Neural cell (in vitro differentiated cells): ENCODE measurements around the gene VSIG8. TPM values are rescaled to one million over a fixed set of nuclear protein-coding genes. Genes with fewer than 3 reads are reported as not detected.

Experiments
- H2AFZ ChIP-seq: fragments of 200-600, 300-800 bp; sonication (generic), shearing (Covaris generic); 2 replicates; pipeline ENCODE4 v1.6.0; 2014; ENCODE audit warnings: low read depth, mild to moderate bottlenecking, antibody characterized with exemption, low read length, moderate library complexity
- H3F3A ChIP-seq: fragments of 200-600 bp; shearing (Covaris generic); 2 replicates; pipeline ENCODE4 v1.6.1; 2016; ENCODE audit warnings: mild to moderate bottlenecking, moderate library complexity, mixed read lengths, antibody characterized with exemption, low read length; ENCODE audit not compliant: insufficient read depth, poor library complexity, severe bottlenecking
- H3K27ac ChIP-seq: fragments of 200-600, 300-800 bp; sonication (generic), shearing (Covaris generic); 2 replicates; pipeline ENCODE4 v1.5.1; 2014; ENCODE audit warnings: mild to moderate bottlenecking, low read length, moderate library complexity
- H3K27me3 ChIP-seq: fragments of 300-800, 200-600 bp; sonication (generic), shearing (Covaris generic); 2 replicates; pipeline ENCODE4 v1.6.0; 2014; ENCODE audit warnings: mild to moderate bottlenecking, low read depth, low read length, moderate library complexity; ENCODE audit not compliant: insufficient read depth
- H3K36me3 ChIP-seq: fragments of 300-800, 200-600 bp; sonication (generic), shearing (Covaris generic); 2 replicates; pipeline ENCODE4 v1.5.1; 2014; ENCODE audit warnings: mild to moderate bottlenecking, antibody characterized with exemption, low read length, moderate library complexity; ENCODE audit not compliant: insufficient read depth
- H3K4me2 ChIP-seq: fragments of 300-800, 200-600 bp; sonication (generic), shearing (Covaris generic); 2 replicates; pipeline ENCODE4 v1.6.0; 2014; ENCODE audit warnings: mild to moderate bottlenecking, low read length
- H3K4me3 ChIP-seq: fragments of 300-800, 200-600 bp; sonication (generic), shearing (Covaris generic); 2 replicates; pipeline ENCODE4 v1.5.1; 2014; ENCODE audit warnings: mild to moderate bottlenecking, low read length, moderate library complexity
- H3K79me2 ChIP-seq: fragments of 200-600 bp; shearing (Covaris generic); replicated peaks from 2 replicates; pipeline ENCODE4 v1.6.0; 2014; ENCODE audit warnings: mild to moderate bottlenecking, low read length, moderate library complexity; ENCODE audit not compliant: insufficient read depth
- H3K9ac ChIP-seq: fragments of 300-800, 200-600 bp; sonication (generic), shearing (Covaris generic); 2 replicates; pipeline ENCODE4 v1.6.1; 2016; ENCODE audit warnings: mild to moderate bottlenecking, low read length, mixed read lengths
- H3K9me2 ChIP-seq: fragments of 200-600 bp; shearing (Covaris generic); 2 replicates; pipeline ENCODE4 v1.6.1; 2016; ENCODE audit warnings: mild to moderate bottlenecking, low read length, mixed read lengths; ENCODE audit not compliant: insufficient read depth
- H3K9me3 ChIP-seq: fragments of 200-600, 300-800 bp; sonication (generic), shearing (Covaris generic); 2 replicates; pipeline ENCODE4 v1.6.1; 2016; ENCODE audit warnings: mild to moderate bottlenecking, mixed run types, low read length, moderate library complexity, mixed read lengths
- H4K20me1 ChIP-seq: fragments of 200-600 bp; shearing (Covaris generic); 2 replicates; pipeline ENCODE4 v1.6.1; 2016; ENCODE audit warnings: mild to moderate bottlenecking, mixed run types; ENCODE audit not compliant: insufficient read depth
- CTCF ChIP-seq: fragments of 450-650 bp; IDR thresholded peaks from 2 replicates; pipeline ENCODE4 v1.5.1; 2014; ENCODE audit warnings: antibody characterized with exemption, mild to moderate bottlenecking, moderate library complexity; ENCODE audit not compliant: poor library complexity, severe bottlenecking
- EP300 ChIP-seq: fragments of 450-650 bp; conservative IDR thresholded peaks from 2 replicates; pipeline ENCODE4 v1.6.1; 2014; ENCODE audit warnings: antibody characterized with exemption, mild to moderate bottlenecking, moderate library complexity; ENCODE audit not compliant: poor library complexity, severe bottlenecking
- EZH2 ChIP-seq: fragments of 200-600, 300-800 bp; shearing (Covaris generic), sonication (generic); IDR thresholded peaks from 2 replicates; pipeline ENCODE4 v1.6.1; 2014; ENCODE audit warnings: antibody characterized with exemption, low read length, borderline replicate concordance, mild to moderate bottlenecking; ENCODE audit not compliant: insufficient read depth, poor library complexity, severe bottlenecking
- MXI1 ChIP-seq: fragments of 450-650 bp; conservative IDR thresholded peaks from 2 replicates; pipeline ENCODE4 v1.6.1; 2014; ENCODE audit warnings: antibody characterized with exemption, mild to moderate bottlenecking; ENCODE audit not compliant: poor library complexity, severe bottlenecking
- POLR2AphosphoS5 ChIP-seq: IDR thresholded peaks from 2 replicates; pipeline ENCODE4 v1.6.1; 2012
- RAD21 ChIP-seq: fragments of 450-650 bp; conservative IDR thresholded peaks from 2 replicates; pipeline ENCODE4 v1.6.1; 2014; ENCODE audit warnings: antibody characterized with exemption, mild to moderate bottlenecking, moderate library complexity
- REST ChIP-seq: IDR thresholded peaks from 2 replicates; pipeline ENCODE4 v1.6.1; 2012; ENCODE audit warnings: borderline replicate concordance
- SMC3 ChIP-seq: fragments of 450-650 bp; conservative IDR thresholded peaks from 2 replicates; pipeline ENCODE4 v1.6.1; 2014; ENCODE audit warnings: antibody characterized with exemption, mild to moderate bottlenecking, moderate library complexity; ENCODE audit not compliant: poor library complexity
- TAF1 ChIP-seq: IDR thresholded peaks from 2 replicates; pipeline ENCODE4 v1.6.1; 2012; ENCODE audit warnings: low read depth
- polyA plus RNA-seq: library from polyadenylated mRNA; depleted of rRNA; stranded (reverse); fragments of >200 nt; gene quantifications from 2 replicates; pipeline ENCODE4 v1.2.3, GENCODE V29; 2014

VSIG8 gene
- polyA plus RNA-seq, 1 donor from 2014 or later: 0.37 TPM

GRCh38 chr1:159866905-159867663 lies 4.6 kb upstream of the VSIG8 start:
- TF ChIP-seq RAD21 (no peak), REST (no peak), SMC3 (no peak), CTCF (no peak), EZH2 (no peak), TAF1 (no peak), POLR2AphosphoS5 (no peak), MXI1 (no peak), EP300 (no peak)
- H3K27me3 ChIP-seq: peaks cover 1% of the 10 kb centered on the region
- no peak overlapping the region for H3K27ac ChIP-seq
- H3K36me3 ChIP-seq: no peaks in the 10 kb centered on the region
- no peaks in the 10 kb centered on the region for H3F3A ChIP-seq
- H3K79me2 ChIP-seq: no peaks in the 10 kb centered on the region
- H3K4me3 ChIP-seq: no peak overlapping the region
- H4K20me1 ChIP-seq: no peaks in the 10 kb centered on the region
- H3K4me2 ChIP-seq: no peak overlapping the region
- H3K9ac ChIP-seq: no peak overlapping the region
- no peak overlapping the region for H2AFZ ChIP-seq
- H3K9me3 ChIP-seq: no peaks in the 10 kb centered on the region
- H3K9me2 ChIP-seq: no peaks in the 10 kb centered on the region

GRCh38 chr1:159866066-159866465 lies 3.6 kb upstream of the VSIG8 start:
- no peaks in the 10 kb centered on the region for H4K20me1 ChIP-seq
- no peaks in the 10 kb centered on the region for H3F3A ChIP-seq
- H3K36me3 ChIP-seq: no peaks in the 10 kb centered on the region
- TF ChIP-seq TAF1: no peak
- no peak for TF ChIP-seq EZH2
- TF ChIP-seq RAD21: no peak
- TF ChIP-seq REST: no peak
- TF ChIP-seq CTCF: no peak
- TF ChIP-seq MXI1: no peak
- TF ChIP-seq POLR2AphosphoS5: no peak
- H3K9me2 ChIP-seq: no peaks in the 10 kb centered on the region
- H2AFZ ChIP-seq: no peak overlapping the region
- H3K27me3 ChIP-seq: peaks cover 8% of the 10 kb centered on the region
- H3K4me3 ChIP-seq: no peak overlapping the region
- H3K27ac ChIP-seq: no peak overlapping the region
- H3K4me2 ChIP-seq: no peak overlapping the region
- no peaks in the 10 kb centered on the region for H3K79me2 ChIP-seq
- H3K9me3 ChIP-seq: no peaks in the 10 kb centered on the region
- H3K9ac ChIP-seq: no peak overlapping the region
